GM12878 (cell line): ENCODE data around the gene UBE2O. TPM values are rescaled to one million over a fixed set of nuclear protein-coding genes. Genes with fewer than 3 reads are reported as not detected.

ENCODE experiments used
- ATAC-seq: fragments of 200-7000 bp; cut with Tn5 transposase; 3 replicates; pipeline ENCODE4 v1.9.1; 2020; ENCODE audit warnings: mild to moderate bottlenecking, moderate library complexity
- BruUV-seq: library from RNA; stranded (reverse); fragments of 400-500 nt; replicated peaks from 2 replicates; lab custom pipeline; 2021; lab: Mats Ljungman, UMichigan
- CTCF ChIA-PET: fragments of 300-600 bp; sonication (Branson Sonifier 250); formaldehyde crosslinking; extraction: SDS; loops from one replicate; lab custom pipeline; 2021; ENCODE audit warnings: inconsistent platforms; lab: Yijun Ruan, JAX
- POLR2A ChIA-PET: fragments of 350-600 bp; formaldehyde crosslinking; extraction: SDS; loops from one replicate; lab custom pipeline; 2021; ENCODE audit warnings: inconsistent platforms; lab: Charles Lee
- RAD21 ChIA-PET: fragments of 300-600 bp; sonication (Branson Sonifier 250); formaldehyde crosslinking; loops from one replicate; lab custom pipeline; 2023; ENCODE audit warnings: antibody characterized with exemption; ENCODE audit not compliant: unreplicated experiment; lab: Charles Lee
- SMC1A ChIA-PET: fragments of 300-600 bp; sonication (Branson Sonifier 250); formaldehyde crosslinking; loops from one replicate; lab custom pipeline; 2023; ENCODE audit not compliant: unreplicated experiment, uncharacterized antibody; lab: Charles Lee
- DNase-seq: peaks from one replicate; pipeline ENCODE4 v3.0.0-alpha.2; 2011; ENCODE audit warnings: low read depth, low spot score
- FAIRE-seq: peaks from 3 replicates; lab custom pipeline; 2011; peaks lifted over from hg19 to GRCh38; lab: Jason Lieb, UNC
- H2AFZ ChIP-seq: 2 replicates; pipeline ENCODE4 v1.6.0; 2011; ENCODE audit warnings: low read depth, low read length, control low read depth; ENCODE audit not compliant: control insufficient read depth
- H3K27ac ChIP-seq: 2 replicates; pipeline ENCODE4 v1.5.1; 2011; ENCODE audit warnings: control low read depth; ENCODE audit not compliant: control insufficient read depth, insufficient read depth
- H3K27me3 ChIP-seq, 2 experiments: replicated peaks in 1 of 2; 2 replicates each; pipeline versions ENCODE4 v1.6.0 to v1.6.1; 2011; ENCODE audit warnings: low read length in 1 of 2; ENCODE audit not compliant: control insufficient read depth in 2 of 2, insufficient read depth in 2 of 2
- H3K36me3 ChIP-seq, 2 experiments: 2 replicates each; pipeline ENCODE4 v1.5.1; 2011; ENCODE audit warnings: low read length in 1 of 2; ENCODE audit not compliant: control insufficient read depth in 2 of 2, insufficient read depth in 2 of 2
- H3K4me1 ChIP-seq: 2 replicates; pipeline ENCODE4 v1.6.1; 2011; ENCODE audit warnings: mild to moderate bottlenecking, low read length, moderate library complexity, mixed read lengths; ENCODE audit not compliant: control insufficient read depth, insufficient read depth
- H3K4me2 ChIP-seq: 2 replicates; pipeline ENCODE4 v1.6.0; 2011; ENCODE audit warnings: control low read depth; ENCODE audit not compliant: control insufficient read depth, insufficient read depth
- H3K4me3 ChIP-seq: fragments of 200-600 bp; sonication (generic); 2 replicates; pipeline ENCODE4 v1.5.1; 2016
- H3K79me2 ChIP-seq: 2 replicates; pipeline ENCODE4 v1.6.0; 2011; ENCODE audit warnings: low read length; ENCODE audit not compliant: control insufficient read depth, insufficient read depth
- H3K9ac ChIP-seq: 2 replicates; pipeline ENCODE4 v1.8.0; 2011; ENCODE audit warnings: low read length, control low read depth, mixed read lengths; ENCODE audit not compliant: control insufficient read depth, insufficient read depth
- H3K9me3 ChIP-seq: replicated peaks from 3 replicates; pipeline ENCODE4 v1.5.1; 2011; ENCODE audit warnings: mild to moderate bottlenecking, low read length; ENCODE audit not compliant: control insufficient read depth, insufficient read depth
- H4K20me1 ChIP-seq: 2 replicates; pipeline ENCODE4 v1.6.0; 2011; ENCODE audit not compliant: control insufficient read depth, insufficient read depth
- JUND ChIP-seq: IDR thresholded peaks from 2 replicates; pipeline ENCODE4 v1.6.1; 2012; ENCODE audit warnings: low read depth, mild to moderate bottlenecking, low read length, improper control_type of control experiment, moderate library complexity
- MTA3 ChIP-seq: IDR thresholded peaks from 2 replicates; pipeline ENCODE4 v1.6.1; 2012; ENCODE audit warnings: low read length, inconsistent platforms, borderline replicate concordance
- SP1 ChIP-seq: IDR thresholded peaks from one replicate; pipeline ENCODE4 v1.6.1; 2011; ENCODE audit warnings: low read depth, low read length
- WGBS: methylation state at CpG from one replicate; pipeline ENCODE4 v1.1.6; 2016; ENCODE audit warnings: low lambda C conversion rate; ENCODE audit not compliant: insufficient replicate concordance, insufficient coverage; ENCODE audit errors: missing lambda C conversion rate; 5-methylcytosine and 5-hydroxymethylcytosine counted together
- in situ Hi-C: fragments of 300-500 bp; cut with MboI; formaldehyde crosslinking; loops from 9 replicates; pipeline ENCODE4 v1.14.3; 2018; ENCODE audit warnings: mixed read lengths
- intact Hi-C: fragments of 100-400 bp; cut with micrococcal nuclease; formaldehyde crosslinking; loops from one replicate; pipeline ENCODE4 v1.14.2; 2022; ENCODE audit not compliant: unreplicated experiment
- polyA plus RNA-seq, 11 experiments: library from polyadenylated mRNA; depleted of rRNA in 4 of 11; unstranded in 6 of 11; stranded (reverse) in 5 of 11; fragments of >200 nt; fragmentation: Nextera tagmentation in 4 of 11; fragmentation: Illumina TruSeq in 1 of 11; extraction: Ambion mirVana in 4 of 11; extraction: Trizol in 1 of 11; gene quantifications; 1 replicate in 1 of 11; 2 replicates in 10 of 11; pipeline versions ENCODE4 v1.2.1 to v1.2.3, GENCODE V29; 2011 to 2016; ENCODE audit warnings: inconsistent platforms in 2 of 11, missing spikeins in 2 of 11, low read depth in 1 of 11
- total RNA-seq, 4 experiments: library from RNA; depleted of rRNA in 3 of 4; stranded (reverse); fragments of >200 nt in 3 of 4; fragmentation: Illumina TruSeq in 1 of 4; extraction: Trizol in 1 of 4; gene quantifications; 2 replicates each; pipeline versions ENCODE4 v1.2.1 to v1.2.3, GENCODE V29; 2013 to 2021
- TF ChIP-seq, protein P1 (sequence below): fragments of 450-650 bp; IDR thresholded peaks from 2 replicates; pipeline ENCODE4 v1.6.1; 2016; ENCODE audit warnings: mild to moderate bottlenecking
- TF ChIP-seq, protein P2 (sequence below): fragments of 450-650 bp; IDR thresholded peaks from 2 replicates; pipeline ENCODE4 v1.6.1; 2017; ENCODE audit warnings: mild to moderate bottlenecking, moderate library complexity

Gene UBE2O
- total and polyA plus RNA-seq, 10 of the 15 experiments (the other 5 are each of a cell fraction or from before 2014, with no cell fraction given): 2.1 to 39.0 (median 14.1) TPM

DNA sequence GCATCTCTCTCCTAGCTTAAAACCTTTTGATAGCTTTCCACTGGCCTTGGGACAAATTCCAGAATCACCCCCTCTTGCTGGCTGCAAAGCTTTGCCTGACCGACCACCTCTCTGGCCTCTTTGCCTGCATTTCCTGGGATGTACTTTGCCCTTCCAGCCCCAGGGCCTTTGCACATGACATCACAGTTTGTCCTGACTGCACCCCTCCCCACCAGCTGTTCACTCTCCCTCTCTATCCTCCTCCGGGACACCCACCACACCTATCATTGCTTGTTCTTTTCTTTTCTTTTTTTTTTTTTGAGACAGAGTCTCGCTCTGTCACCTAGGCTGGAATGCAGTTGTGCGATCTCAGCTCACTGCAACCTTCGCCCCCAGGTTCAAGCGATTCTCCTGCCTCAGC is 22.4 kb upstream of the UBE2O start (continued):
- TF ChIP-seq, protein P1, sequence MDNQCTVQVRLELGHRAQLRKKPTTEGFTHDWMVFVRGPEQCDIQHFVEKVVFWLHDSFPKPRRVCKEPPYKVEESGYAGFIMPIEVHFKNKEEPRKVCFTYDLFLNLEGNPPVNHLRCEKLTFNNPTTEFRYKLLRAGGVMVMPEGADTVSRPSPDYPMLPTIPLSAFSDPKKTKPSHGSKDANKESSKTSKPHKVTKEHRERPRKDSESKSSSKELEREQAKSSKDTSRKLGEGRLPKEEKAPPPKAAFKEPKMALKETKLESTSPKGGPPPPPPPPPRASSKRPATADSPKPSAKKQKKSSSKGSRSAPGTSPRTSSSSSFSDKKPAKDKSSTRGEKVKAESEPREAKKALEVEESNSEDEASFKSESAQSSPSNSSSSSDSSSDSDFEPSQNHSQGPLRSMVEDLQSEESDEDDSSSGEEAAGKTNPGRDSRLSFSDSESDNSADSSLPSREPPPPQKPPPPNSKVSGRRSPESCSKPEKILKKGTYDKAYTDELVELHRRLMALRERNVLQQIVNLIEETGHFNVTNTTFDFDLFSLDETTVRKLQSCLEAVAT: no peak

GRCh38 chr17:76474894-76475293 is 21.9 kb upstream of the UBE2O start:
- ChIA-PET CTCF (interaction anchor here (0.6 to 2.5 kb wide), 4 partner anchors 8 to 28 kb away, joined by 3 to 9 read pairs (median 5); partner anchors contain the start of gene AANAT), RAD21 (interaction anchor here (1.0 to 1.8 kb wide), 3 partner anchors 18 to 36 kb away, joined by 4 to 8 read pairs (median 5); no protein-coding TSS in a partner anchor), POLR2A (interaction anchor here (0.7 kb wide), 1 partner anchor 519 kb away, joined by 3 read pairs; no protein-coding TSS in a partner anchor), SMC1A (interaction anchor here (1.3 to 1.6 kb wide), 3 partner anchors 8 to 28 kb away, joined by 3 to 7 read pairs (median 6); partner anchors contain the start of gene AANAT)
- WGBS: 92% methylated on average over 15 of the region's 15 CpGs
- no peaks in the 10 kb centered on the region for H3K27me3 ChIP-seq
- H3K4me3 ChIP-seq: no peak overlapping the region
- no peak overlapping the region for H3K27ac ChIP-seq
- DNase-seq (no peak), ATAC-seq (no peak), FAIRE-seq (no peak)
- BruUV-seq: no TSS peak
- no peak overlapping the region for H3K9ac ChIP-seq
- H4K20me1 ChIP-seq: no peaks in the 10 kb centered on the region
- intact Hi-C loops: no loop called here
- H3K4me2 ChIP-seq: no peak overlapping the region
- in situ Hi-C loops: no loop called here
- H3K36me3 ChIP-seq: peaks cover 6 to 13% of the 10 kb centered on the region in 2 experiments; a peak in 3 of 4 replicates
- H3K9me3 ChIP-seq: no peaks in the 10 kb centered on the region
- H3K79me2 ChIP-seq: no peaks in the 10 kb centered on the region
- H2AFZ ChIP-seq: no peak overlapping the region
- H3K4me1 ChIP-seq: peaks cover 3% of the 10 kb centered on the region; the same call in 1 of the 2 replicates
- no peak for TF ChIP-seq MTA3
- TF ChIP-seq, protein P2, sequence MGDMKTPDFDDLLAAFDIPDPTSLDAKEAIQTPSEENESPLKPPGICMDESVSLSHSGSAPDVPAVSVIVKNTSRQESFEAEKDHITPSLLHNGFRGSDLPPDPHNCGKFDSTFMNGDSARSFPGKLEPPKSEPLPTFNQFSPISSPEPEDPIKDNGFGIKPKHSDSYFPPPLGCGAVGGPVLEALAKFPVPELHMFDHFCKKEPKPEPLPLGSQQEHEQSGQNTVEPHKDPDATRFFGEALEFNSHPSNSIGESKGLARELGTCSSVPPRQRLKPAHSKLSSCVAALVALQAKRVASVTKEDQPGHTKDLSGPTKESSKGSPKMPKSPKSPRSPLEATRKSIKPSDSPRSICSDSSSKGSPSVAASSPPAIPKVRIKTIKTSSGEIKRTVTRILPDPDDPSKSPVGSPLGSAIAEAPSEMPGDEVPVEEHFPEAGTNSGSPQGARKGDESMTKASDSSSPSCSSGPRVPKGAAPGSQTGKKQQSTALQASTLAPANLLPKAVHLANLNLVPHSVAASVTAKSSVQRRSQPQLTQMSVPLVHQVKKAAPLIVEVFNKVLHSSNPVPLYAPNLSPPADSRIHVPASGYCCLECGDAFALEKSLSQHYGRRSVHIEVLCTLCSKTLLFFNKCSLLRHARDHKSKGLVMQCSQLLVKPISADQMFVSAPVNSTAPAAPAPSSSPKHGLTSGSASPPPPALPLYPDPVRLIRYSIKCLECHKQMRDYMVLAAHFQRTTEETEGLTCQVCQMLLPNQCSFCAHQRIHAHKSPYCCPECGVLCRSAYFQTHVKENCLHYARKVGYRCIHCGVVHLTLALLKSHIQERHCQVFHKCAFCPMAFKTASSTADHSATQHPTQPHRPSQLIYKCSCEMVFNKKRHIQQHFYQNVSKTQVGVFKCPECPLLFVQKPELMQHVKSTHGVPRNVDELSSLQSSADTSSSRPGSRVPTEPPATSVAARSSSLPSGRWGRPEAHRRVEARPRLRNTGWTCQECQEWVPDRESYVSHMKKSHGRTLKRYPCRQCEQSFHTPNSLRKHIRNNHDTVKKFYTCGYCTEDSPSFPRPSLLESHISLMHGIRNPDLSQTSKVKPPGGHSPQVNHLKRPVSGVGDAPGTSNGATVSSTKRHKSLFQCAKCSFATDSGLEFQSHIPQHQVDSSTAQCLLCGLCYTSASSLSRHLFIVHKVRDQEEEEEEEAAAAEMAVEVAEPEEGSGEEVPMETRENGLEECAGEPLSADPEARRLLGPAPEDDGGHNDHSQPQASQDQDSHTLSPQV: no peak
- no peak for TF ChIP-seq JUND
- no peak for TF ChIP-seq SP1
